Endothelial cell of umbilical vein (primary cell): Measurements from ENCODE around the gene CCL13. TPM values are rescaled to one million over a fixed set of nuclear protein-coding genes. Genes with fewer than 3 reads are reported as not detected.

ENCODE experiments used
- BruUV-seq: library from RNA; stranded (reverse); fragments of 400-500 nt; replicated peaks from 2 replicates; lab custom pipeline; 2021; lab: Mats Ljungman, UMichigan
- CTCF ChIA-PET: fragments of 300-600, 350-600 bp; sonication (Branson Sonifier 250); formaldehyde crosslinking; loops from one replicate; lab custom pipeline; 2021; ENCODE audit warnings: antibody characterized with exemption, inconsistent platforms; lab: Charles Lee
- POLR2A ChIA-PET: fragments of 300-600, 350-600 bp; sonication (Branson Sonifier 250); formaldehyde crosslinking; loops from one replicate; lab custom pipeline; 2021; ENCODE audit warnings: antibody characterized with exemption, inconsistent platforms; lab: Charles Lee
- DNase-seq: peaks from one replicate; pipeline ENCODE4 v3.0.0-alpha.2; 2011; ENCODE audit warnings: low read depth, low spot score
- FAIRE-seq: peaks from 2 replicates; lab custom pipeline; 2011; peaks lifted over from hg19 to GRCh38; lab: Jason Lieb, UNC
- H2AFZ ChIP-seq: 2 replicates; pipeline ENCODE4 v1.6.0; 2012; ENCODE audit warnings: low read depth, low read length, control low read depth, inconsistent platforms
- H3K27ac ChIP-seq: 2 replicates; pipeline ENCODE4 v1.5.1; 2011; ENCODE audit warnings: low read depth, mild to moderate bottlenecking, control low read depth, low read length, moderate library complexity; ENCODE audit not compliant: insufficient read depth
- H3K27me3 ChIP-seq, 2 experiments: 2 replicates each; pipeline versions ENCODE4 v1.6.0 to v1.6.1; 2011; ENCODE audit warnings: low read length in 2 of 2, mixed read lengths in 1 of 2; ENCODE audit not compliant: control insufficient read depth in 2 of 2, insufficient read depth in 2 of 2
- H3K36me3 ChIP-seq, 2 experiments: 2 replicates in 1 of 2; 3 replicates in 1 of 2; pipeline ENCODE4 v1.5.1; 2011; ENCODE audit warnings: low read length in 2 of 2, mild to moderate bottlenecking in 1 of 2, moderate library complexity in 1 of 2; ENCODE audit not compliant: control insufficient read depth in 2 of 2, insufficient read depth in 2 of 2; ENCODE audit errors: extremely low read depth in 1 of 2
- H3K4me1 ChIP-seq: 3 replicates; pipeline ENCODE4 v1.5.1; 2011; ENCODE audit warnings: mild to moderate bottlenecking, low read length; ENCODE audit not compliant: control insufficient read depth, insufficient read depth; ENCODE audit errors: extremely low read depth
- H3K4me2 ChIP-seq: 2 replicates; pipeline ENCODE4 v1.6.1; 2011; ENCODE audit warnings: low read length, control low read depth, mixed read lengths; ENCODE audit not compliant: insufficient read depth
- H3K4me3 ChIP-seq, 3 experiments: fragments of 200-600 bp in 1 of 3; sonication (generic), shearing (Covaris generic) in 1 of 3; replicated peaks in 1 of 3; 2 replicates each; pipeline ENCODE4 v1.5.1; 2011 to 2016; ENCODE audit warnings: control low read depth in 3 of 3, low read length in 3 of 3, mild to moderate bottlenecking in 2 of 3, inconsistent platforms in 1 of 3, low read depth in 1 of 3, moderate library complexity in 1 of 3; ENCODE audit not compliant: insufficient read depth in 1 of 3
- H3K79me2 ChIP-seq: 2 replicates; pipeline ENCODE4 v1.6.0; 2012; ENCODE audit warnings: low read length, inconsistent platforms; ENCODE audit not compliant: control insufficient read depth, insufficient read depth
- H3K9ac ChIP-seq: replicated peaks from 2 replicates; pipeline ENCODE3; 2011; ENCODE audit warnings: low read length, control low read depth; ENCODE audit not compliant: insufficient read depth; ENCODE audit errors: extremely low read depth
- H3K9me1 ChIP-seq: replicated peaks from 3 replicates; pipeline ENCODE4 v1.6.0; 2011; ENCODE audit warnings: mild to moderate bottlenecking, low read length; ENCODE audit not compliant: control insufficient read depth, insufficient read depth; ENCODE audit errors: extremely low read depth
- H3K9me3 ChIP-seq: replicated peaks from 2 replicates; pipeline ENCODE4 v1.5.1; 2012; ENCODE audit warnings: low read length, inconsistent platforms; ENCODE audit not compliant: control insufficient read depth, insufficient read depth
- H4K20me1 ChIP-seq: replicated peaks from 2 replicates; pipeline ENCODE3; 2011; ENCODE audit warnings: mild to moderate bottlenecking, low read length; ENCODE audit not compliant: control insufficient read depth, insufficient read depth; ENCODE audit errors: extremely low read depth
- CTCF ChIP-seq, 2 donors: IDR thresholded peaks; 1 replicate in 1 of 2; 2 replicates in 1 of 2; pipeline ENCODE4 v1.5.1; 2011; ENCODE audit warnings: low read length in 2 of 2, mild to moderate bottlenecking in 2 of 2, moderate library complexity in 2 of 2, control low read depth in 1 of 2, inconsistent platforms in 1 of 2, low read depth in 1 of 2; ENCODE audit not compliant: insufficient read depth in 1 of 2; ENCODE audit errors: extremely low read depth in 1 of 2
- EZH2 ChIP-seq: IDR thresholded peaks from 2 replicates; pipeline ENCODE4 v1.6.1; 2012; ENCODE audit warnings: borderline replicate concordance, low read depth, mild to moderate bottlenecking, moderate library complexity, low read length, inconsistent platforms; ENCODE audit not compliant: severe bottlenecking
- FOS ChIP-seq: IDR thresholded peaks from 2 replicates; pipeline ENCODE4 v1.6.1; 2011; ENCODE audit warnings: mild to moderate bottlenecking, low read length, moderate library complexity, borderline replicate concordance; ENCODE audit not compliant: insufficient read depth
- GATA2 ChIP-seq: IDR thresholded peaks from 2 replicates; pipeline ENCODE4 v1.7.0; 2011; ENCODE audit warnings: low read depth, mild to moderate bottlenecking, moderate library complexity, mixed read lengths, low read length; ENCODE audit not compliant: insufficient read length, insufficient read depth
- JUN ChIP-seq: IDR thresholded peaks from 2 replicates; pipeline ENCODE4 v1.6.1; 2011; ENCODE audit warnings: borderline replicate concordance, low read depth; ENCODE audit not compliant: insufficient read length, insufficient read depth
- MAX ChIP-seq: IDR thresholded peaks from 2 replicates; pipeline ENCODE4 v1.6.1; 2011; ENCODE audit not compliant: insufficient read depth, insufficient read length
- MYC ChIP-seq: IDR thresholded peaks from one replicate; pipeline ENCODE4 v1.6.1; 2011; ENCODE audit warnings: mild to moderate bottlenecking, low read depth, low read length
- POLR2A ChIP-seq: IDR thresholded peaks from 2 replicates; pipeline ENCODE4 v1.6.1; 2012; ENCODE audit warnings: low read depth, mild to moderate bottlenecking, control low read depth, low read length
- POLR2AphosphoS5 ChIP-seq: IDR thresholded peaks from 2 replicates; pipeline ENCODE4 v1.6.1; 2012; ENCODE audit warnings: low read depth, mild to moderate bottlenecking, control low read depth, low read length, moderate library complexity; ENCODE audit not compliant: insufficient read depth
- dilution Hi-C: fragments of 300-500 bp; cut with MboI; formaldehyde crosslinking; loops from one replicate; pipeline ENCODE4 v1.15.0; 2019; ENCODE audit warnings: low sequenced_read_pairs; ENCODE audit not compliant: extremely low pct_ligation_motif_present
- intact Hi-C: fragments of 100-400 bp; cut with micrococcal nuclease; formaldehyde crosslinking; loops from one replicate; pipeline ENCODE4 v1.10.0; 2022
- polyA plus RNA-seq, 4 experiments: library from polyadenylated mRNA; depleted of rRNA in 3 of 4; stranded (reverse) in 3 of 4; unstranded in 1 of 4; fragments of >200 nt; gene quantifications; 2 replicates each; pipeline versions ENCODE4 v1.2.1 to v1.2.3, GENCODE V29; 2011 to 2012; ENCODE audit warnings: missing spikeins in 1 of 4
- total RNA-seq: library from RNA; stranded (reverse); gene quantifications from 2 replicates; pipeline ENCODE4 v1.2.3, GENCODE V29; 2021

CCL13 gene
- total and polyA plus RNA-seq, 2 donors (not counting 3 experiments of a cell fraction or from before 2014, with no cell fraction given): not detected

GRCh38 chr17:34341916-34342315 is 14.4 kb upstream of the CCL13 start:
- no peaks in the 10 kb centered on the region for H3K9me3 ChIP-seq
- no peak overlapping the region for H3K9ac ChIP-seq
- H3K27ac ChIP-seq: no peak overlapping the region
- H3K4me2 ChIP-seq: no peak overlapping the region
- BruUV-seq: no TSS peak
- DNase-seq: no peak
- POLR2A ChIA-PET: no interaction called here
- no peaks in the 10 kb centered on the region for H3K79me2 ChIP-seq
- FAIRE-seq: no peak
- H3K4me3 ChIP-seq: no peak overlapping the region
- no peaks in the 10 kb centered on the region for H3K36me3 ChIP-seq
- H4K20me1 ChIP-seq: no peaks in the 10 kb centered on the region
- H3K9me1 ChIP-seq: no peaks in the 10 kb centered on the region
- intact Hi-C loops: no loop called here
- H3K27me3 ChIP-seq: peaks cover 3 to 5% of the 10 kb centered on the region in 2 experiments
- TF ChIP-seq POLR2A (no peak), POLR2AphosphoS5 (no peak), JUN (no peak), GATA2 (no peak)
- no peaks in the 10 kb centered on the region for H3K4me1 ChIP-seq
- dilution Hi-C loops: no loop called here
- H2AFZ ChIP-seq: no peak overlapping the region
- CTCF ChIA-PET: no interaction called here

- Histone ChIP-seq H2AFZ (no peak overlapping the region), H3K9me3 (no peaks in the 10 kb centered on the region), H3K79me2 (no peaks in the 10 kb centered on the region), H3K9ac (no peak overlapping the region), H3K27me3 (peaks cover 3 to 5% of the 10 kb centered on the region in 2 experiments), H3K4me2 (no peak overlapping the region), H3K27ac (no peak overlapping the region), H3K9me1 (no peaks in the 10 kb centered on the region), H3K4me3 (no peak overlapping the region), H3K36me3 (no peaks in the 10 kb centered on the region), H4K20me1 (no peaks in the 10 kb centered on the region), H3K4me1 (no peaks in the 10 kb centered on the region)
- DNase-seq (no peak), FAIRE-seq (no peak)
- ChIA-PET CTCF (interaction anchor here (0.6 to 1.5 kb wide), 3 partner anchors 8 to 14 kb away, joined by 3 read pairs; partner anchors contain the start of gene CCL13), POLR2A (no interaction called here)
- dilution Hi-C loops: no loop called here
- no TSS peak for BruUV-seq
- TF ChIP-seq POLR2AphosphoS5 (no peak), EZH2 (no peak), POLR2A (no peak), MAX (no peak), MYC (no peak), GATA2 (no peak), CTCF (IDR thresholded peaks at IDR 0.05; ENCODE audit: extremely low read depth in 1 of 2, insufficient read depth in 1 of 2, low read depth in 1 of 2, low read length in 2 of 2) (no peak), FOS (no peak), JUN (no peak)
- intact Hi-C loops: no loop called here
These were observed 9.2 kb upstream of the CCL13 start for GRCh38 chr17:34347063-34347462.
